Muscle layer of duodenum (tissue), 2 donors: ENCODE measurements around the gene TRMT13.

Experiments used
- H3K27ac ChIP-seq: one replicate; pipeline ENCODE4 v1.7.0; 2013; ENCODE audit warnings: mild to moderate bottlenecking, low read length
- H3K27me3 ChIP-seq: one replicate; pipeline ENCODE4 v1.7.0; 2013; ENCODE audit warnings: low read depth, mild to moderate bottlenecking, control low read depth, low read length
- H3K36me3 ChIP-seq, 2 donors: one replicate each; pipeline ENCODE4 v1.7.0; 2013; ENCODE audit warnings: low read length in 2 of 2, control low read depth in 1 of 2, mild to moderate bottlenecking in 1 of 2; ENCODE audit not compliant: insufficient read depth in 2 of 2, control insufficient read depth in 1 of 2
- H3K4me1 ChIP-seq, 2 donors: one replicate each; pipeline ENCODE4 v1.7.0; 2013; ENCODE audit warnings: low read length in 2 of 2, mild to moderate bottlenecking in 2 of 2, control low read depth in 1 of 2, moderate library complexity in 1 of 2; ENCODE audit not compliant: insufficient read depth in 2 of 2, control insufficient read depth in 1 of 2
- H3K4me3 ChIP-seq, 2 donors: one replicate each; pipeline ENCODE4 v1.7.0; 2013; ENCODE audit warnings: low read length in 2 of 2, low read depth in 1 of 2, mild to moderate bottlenecking in 1 of 2
- H3K9me3 ChIP-seq, 2 donors: one replicate each; pipeline ENCODE4 v1.7.0; 2013; ENCODE audit warnings: low read length in 2 of 2, control low read depth in 1 of 2, mild to moderate bottlenecking in 1 of 2; ENCODE audit not compliant: control insufficient read depth in 1 of 2
- donor health status: healthy.

Gene TRMT13

DNA sequence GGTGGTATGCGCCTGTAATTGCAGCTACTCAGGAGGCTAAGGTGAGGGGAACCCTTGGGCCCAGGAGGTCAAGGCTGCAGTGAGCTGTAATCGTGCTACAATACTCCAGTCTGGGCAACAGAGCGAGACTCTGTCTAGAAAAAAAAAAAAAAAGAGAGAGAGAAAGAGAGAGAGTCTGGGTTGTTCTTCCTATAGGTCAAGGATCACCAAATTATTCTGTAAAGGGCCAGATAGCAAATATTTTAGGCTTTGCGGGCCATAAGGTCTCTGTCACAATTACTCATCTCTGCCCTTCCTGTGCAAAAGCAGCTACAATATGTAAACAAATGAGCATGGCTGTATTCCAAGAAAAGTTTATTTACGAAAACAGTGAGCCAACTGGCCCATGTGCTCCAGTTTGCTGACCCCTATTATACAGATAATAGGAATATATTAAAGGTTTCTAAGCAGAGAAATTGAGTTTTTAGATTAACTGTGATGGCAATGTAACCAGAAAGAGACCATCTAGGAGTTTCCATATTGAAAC is 2.3 kb upstream of the TRMT13 start:
- no peak overlapping the region for H3K27ac ChIP-seq
- H3K4me1 ChIP-seq: peaks cover 0 to 30% of the 10 kb centered on the region in 2 donors
- no peak overlapping the region for H3K4me3 ChIP-seq
- no peaks in the 10 kb centered on the region for H3K27me3 ChIP-seq
- no peaks in the 10 kb centered on the region for H3K36me3 ChIP-seq
- H3K9me3 ChIP-seq: no peaks in the 10 kb centered on the region

GRCh38 chr1:100131623-100132022 is 1.3 kb upstream of the TRMT13 start:
- Histone ChIP-seq H3K36me3 (no peaks in the 10 kb centered on the region), H3K27ac (no peak overlapping the region), H3K27me3 (no peaks in the 10 kb centered on the region), H3K4me1 (peaks cover 0 to 33% of the 10 kb centered on the region in 2 donors), H3K9me3 (no peaks in the 10 kb centered on the region), H3K4me3 (peak overlapping the region; percentile 98 to 99)

DNA sequence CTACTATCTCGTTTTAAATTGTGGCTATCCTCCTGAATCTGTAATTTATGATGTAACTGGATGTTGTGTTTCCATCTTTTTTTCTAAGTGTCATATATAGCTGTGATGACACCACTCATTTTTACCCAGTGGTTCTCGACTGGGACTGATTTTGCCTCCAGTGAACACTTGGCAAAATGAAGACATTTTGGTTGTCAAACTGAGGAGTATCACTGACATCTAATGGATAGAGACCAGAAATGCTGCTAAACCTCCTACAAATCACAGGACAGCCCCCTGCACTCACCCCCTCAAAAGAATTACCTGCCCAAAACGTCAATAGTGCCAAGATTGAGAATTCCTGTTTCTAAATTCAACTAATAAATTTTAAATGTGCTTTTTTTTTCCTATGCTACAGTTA is 1.9 kb downstream of the TRMT13 start:
- Histone ChIP-seq H3K9me3 (no peaks in the 10 kb centered on the region), H3K4me1 (peaks cover 0 to 33% of the 10 kb centered on the region in 2 donors), H3K4me3 (no peak overlapping the region), H3K27ac (no peak overlapping the region), H3K27me3 (no peaks in the 10 kb centered on the region), H3K36me3 (peaks cover 20 to 21% of the 10 kb centered on the region in 2 donors)

DNA sequence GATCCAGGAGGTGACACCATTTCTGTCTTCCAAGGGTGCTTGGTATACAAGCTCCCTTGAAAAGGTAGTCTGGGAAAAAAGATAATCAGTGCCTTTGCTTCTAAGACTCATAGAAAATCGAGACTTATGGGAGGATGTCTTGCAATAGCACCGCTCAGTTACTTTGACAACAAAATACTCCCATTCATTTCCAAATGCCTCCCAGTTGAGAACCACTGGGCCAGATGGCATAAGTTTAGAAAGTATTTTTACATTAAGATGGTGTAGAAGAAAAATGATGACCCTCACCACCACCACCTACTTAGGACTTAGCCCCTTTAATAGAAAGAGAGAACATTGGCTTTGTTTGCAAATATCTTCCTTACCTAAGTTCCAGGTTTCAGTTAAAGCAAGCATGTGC is 4.6 kb downstream of the TRMT13 start:
- Histone ChIP-seq H3K9me3 (no peaks in the 10 kb centered on the region), H3K36me3 (peaks cover 34 to 38% of the 10 kb centered on the region in 2 donors), H3K27me3 (no peaks in the 10 kb centered on the region), H3K27ac (no peak overlapping the region), H3K4me1 (peaks cover 0 to 18% of the 10 kb centered on the region in 2 donors), H3K4me3 (no peak overlapping the region)

DNA sequence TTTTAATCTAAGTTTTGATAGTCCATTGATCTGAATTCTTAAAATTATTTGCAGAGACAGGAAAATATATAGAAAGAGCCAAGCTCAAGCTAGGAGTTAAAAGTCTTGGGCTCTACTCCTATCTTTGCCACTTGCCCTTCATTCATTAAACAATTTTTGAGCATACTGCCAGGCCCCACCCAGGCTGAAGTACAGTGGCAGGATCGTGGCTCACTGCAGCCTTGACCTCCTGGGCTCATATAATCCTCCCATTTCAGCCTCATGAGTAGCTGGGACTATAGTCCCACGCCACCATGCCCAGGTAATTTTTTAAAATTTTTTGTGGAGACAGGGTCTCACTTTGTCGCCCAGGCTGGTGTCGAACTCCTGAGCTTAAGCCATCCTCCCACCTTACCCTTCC is 8.2 kb downstream of the TRMT13 start:
- Histone ChIP-seq H3K27me3 (no peaks in the 10 kb centered on the region), H3K27ac (no peak overlapping the region), H3K4me3 (no peak overlapping the region), H3K36me3 (peaks cover 59 to 65% of the 10 kb centered on the region in 2 donors), H3K9me3 (no peaks in the 10 kb centered on the region), H3K4me1 (no peaks in the 10 kb centered on the region)

GRCh38 chr1:100142343-100142742 is 9.4 kb downstream of the TRMT13 start:
- peaks cover 59 to 60% of the 10 kb centered on the region in 2 donors for H3K36me3 ChIP-seq
- H3K4me1 ChIP-seq: no peaks in the 10 kb centered on the region
- no peaks in the 10 kb centered on the region for H3K27me3 ChIP-seq
- no peak overlapping the region for H3K27ac ChIP-seq
- no peaks in the 10 kb centered on the region for H3K9me3 ChIP-seq
- no peak overlapping the region for H3K4me3 ChIP-seq

- no peaks in the 10 kb centered on the region for H3K27me3 ChIP-seq
- H3K4me1 ChIP-seq: no peaks in the 10 kb centered on the region
- no peak overlapping the region for H3K27ac ChIP-seq
- H3K4me3 ChIP-seq: no peak overlapping the region
- peaks cover 52 to 55% of the 10 kb centered on the region in 2 donors for H3K36me3 ChIP-seq
- no peaks in the 10 kb centered on the region for H3K9me3 ChIP-seq
Measured at GRCh38 chr1:100145116-100145515, 12.2 kb downstream of the TRMT13 start.

- H3K36me3 ChIP-seq: peaks cover 45 to 47% of the 10 kb centered on the region in 2 donors
- H3K9me3 ChIP-seq: no peaks in the 10 kb centered on the region
- no peaks in the 10 kb centered on the region for H3K4me1 ChIP-seq
- H3K27me3 ChIP-seq: no peaks in the 10 kb centered on the region
- no peak overlapping the region for H3K27ac ChIP-seq
- H3K4me3 ChIP-seq: no peak overlapping the region
Measured at GRCh38 chr1:100146958-100147357, 14.0 kb downstream of the TRMT13 start.

- Histone ChIP-seq H3K4me3 (no peak overlapping the region), H3K27ac (no peak overlapping the region), H3K9me3 (no peaks in the 10 kb centered on the region), H3K4me1 (no peaks in the 10 kb centered on the region), H3K27me3 (no peaks in the 10 kb centered on the region), H3K36me3 (peaks cover 39 to 40% of the 10 kb centered on the region in 2 donors)
Measured at GRCh38 chr1:100147875-100148274, 14.9 kb downstream of the TRMT13 start.

- Histone ChIP-seq H3K4me3 (no peak overlapping the region), H3K36me3 (peaks cover 13 to 16% of the 10 kb centered on the region in 2 donors), H3K27me3 (no peaks in the 10 kb centered on the region), H3K4me1 (no peaks in the 10 kb centered on the region), H3K9me3 (no peaks in the 10 kb centered on the region), H3K27ac (no peak overlapping the region)
Measured at GRCh38 chr1:100151679-100152078, 18.7 kb downstream of the TRMT13 start.

DNA sequence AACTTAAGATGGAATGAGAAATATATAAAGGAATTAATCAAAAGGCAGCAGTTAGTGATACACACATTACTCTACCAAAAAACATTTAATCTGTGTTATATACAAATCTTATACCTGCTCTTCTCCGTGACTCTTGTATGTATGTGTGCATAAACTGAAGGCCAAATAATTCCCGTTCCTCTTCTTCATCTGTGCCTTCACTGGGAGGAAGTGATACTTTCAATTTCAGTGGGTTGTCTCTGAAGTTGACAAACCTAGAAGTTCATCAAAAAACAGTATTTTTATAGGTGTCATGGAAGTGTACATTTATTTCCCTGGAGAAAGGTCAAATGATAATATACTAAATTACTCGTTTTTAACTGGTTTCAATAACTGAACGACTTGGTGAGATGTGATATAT is 19.3 kb downstream of the TRMT13 start:
- no peaks in the 10 kb centered on the region for H3K27me3 ChIP-seq
- no peaks in the 10 kb centered on the region for H3K4me1 ChIP-seq
- H3K9me3 ChIP-seq: no peaks in the 10 kb centered on the region
- H3K4me3 ChIP-seq: no peak overlapping the region
- H3K27ac ChIP-seq: no peak overlapping the region
- H3K36me3 ChIP-seq: peaks cover 13 to 14% of the 10 kb centered on the region in 2 donors

GRCh38 chr1:100162881-100163280 is 29.9 kb downstream of the TRMT13 start:
- Histone ChIP-seq H3K4me1 (no peaks in the 10 kb centered on the region), H3K4me3 (no peak overlapping the region), H3K27me3 (no peaks in the 10 kb centered on the region), H3K36me3 (no peaks in the 10 kb centered on the region), H3K27ac (no peak overlapping the region), H3K9me3 (no peaks in the 10 kb centered on the region)
